Erythroblast (primary cell): ENCODE measurements around the gene HIF3A.

Experiments used
- GATA1 ChIP-seq: IDR thresholded peaks from 2 replicates; pipeline ENCODE4 v1.6.1; 2011; ENCODE audit warnings: low read depth, mild to moderate bottlenecking, control low read depth, low read length, moderate library complexity
- POLR2A ChIP-seq: IDR thresholded peaks from 2 replicates; pipeline ENCODE4 v1.6.1; 2011; ENCODE audit warnings: mild to moderate bottlenecking, low read length

GRCh38 chr19:46256855-46257254 lies 40.0 kb upstream of the HIF3A start:
- TF ChIP-seq POLR2A (no peak), GATA1 (no peak)
